ENCODE data around the gene NALCN.

NALCN gene

GRCh38 chr13:101454767-101455166 is 38.5 kb upstream of the NALCN start:
- Histone ChIP-seq H3K4me1 (ENCODE audit: low read depth, poor library complexity, severe bottlenecking) (no peaks in the 10 kb centered on the region), H3K27me3 (ENCODE audit: insufficient read depth, low read depth) (no peaks in the 10 kb centered on the region), H3K27ac (no peak overlapping the region), H3K36me3 (ENCODE audit: insufficient read depth) (no peaks in the 10 kb centered on the region), H4K20me1 (ENCODE audit: insufficient read depth) (no peaks in the 10 kb centered on the region), H3K4me3 (IDR thresholded peaks at IDR 0.05; ENCODE audit: insufficient read depth, low read depth, low read length) (no peak overlapping the region), H3K9ac (no peak overlapping the region), H3K79me2 (ENCODE audit: insufficient read depth, low read depth) (no peaks in the 10 kb centered on the region), H3K4me2 (no peak overlapping the region), H2AFZ (ENCODE audit: low read depth) (no peak overlapping the region)
- TF ChIP-seq CTCF (conservative IDR thresholded peaks at IDR 0.05; ENCODE audit: low read depth, low read length): no peak

GRCh38 chr13:101453784-101454201 is 37.5 kb upstream of the NALCN start:
- H3K4me3 ChIP-seq (IDR thresholded peaks at IDR 0.05; ENCODE audit: insufficient read depth, low read depth, low read length): no peak overlapping the region
- no peaks in the 10 kb centered on the region for H4K20me1 ChIP-seq (ENCODE audit: insufficient read depth)
- no peak for TF ChIP-seq CTCF (conservative IDR thresholded peaks at IDR 0.05; ENCODE audit: low read depth, low read length)
- no peaks in the 10 kb centered on the region for H3K4me1 ChIP-seq (ENCODE audit: low read depth, poor library complexity, severe bottlenecking)
- no peaks in the 10 kb centered on the region for H3K36me3 ChIP-seq (ENCODE audit: insufficient read depth)
- no peaks in the 10 kb centered on the region for H3K27me3 ChIP-seq (ENCODE audit: insufficient read depth, low read depth)
- H2AFZ ChIP-seq (ENCODE audit: low read depth): no peak overlapping the region
- no peak overlapping the region for H3K4me2 ChIP-seq
- no peak overlapping the region for H3K9ac ChIP-seq
- H3K79me2 ChIP-seq (ENCODE audit: insufficient read depth, low read depth): no peaks in the 10 kb centered on the region
- H3K27ac ChIP-seq: no peak overlapping the region

- no peak within 1 kb of the TSS for H3K4me3 ChIP-seq (IDR thresholded peaks at IDR 0.05; ENCODE audit: insufficient read depth, low read depth, low read length)
- no peaks in the 10 kb centered on the region for H3K79me2 ChIP-seq (ENCODE audit: insufficient read depth, low read depth)
- no peaks in the 10 kb centered on the region for H4K20me1 ChIP-seq (ENCODE audit: insufficient read depth)
- no peaks in the 10 kb centered on the region for H3K4me1 ChIP-seq (ENCODE audit: low read depth, poor library complexity, severe bottlenecking)
- no peak for TF ChIP-seq CTCF (conservative IDR thresholded peaks at IDR 0.05; ENCODE audit: low read depth, low read length)
- H3K4me2 ChIP-seq: no peak within 1 kb of the TSS
- H3K27me3 ChIP-seq (ENCODE audit: insufficient read depth, low read depth): no peaks in the 10 kb centered on the region
- peak within 1 kb of the TSS; percentile 6; the same call in 1 of the 2 replicates for H2AFZ ChIP-seq (ENCODE audit: low read depth)
- no peak within 1 kb of the TSS for H3K9ac ChIP-seq
- H3K27ac ChIP-seq: no peak within 1 kb of the TSS
- no peaks in the 10 kb centered on the region for H3K36me3 ChIP-seq (ENCODE audit: insufficient read depth)
Observed at GRCh38 chr13:101452519-101453485, 36.5 kb upstream of the NALCN start, which contains the start of gene ITGBL1. Gene ITGBL1, plus strand, starts transcription at chr13:101452675. Its CDS starts 159 bp downstream, at chr13:101452834.

GRCh38 chr13:101451641-101452040 is 35.3 kb upstream of the NALCN start:
- H3K36me3 ChIP-seq (ENCODE audit: insufficient read depth): no peaks in the 10 kb centered on the region
- H3K4me3 ChIP-seq (IDR thresholded peaks at IDR 0.05; ENCODE audit: insufficient read depth, low read depth, low read length): no peak overlapping the region
- no peaks in the 10 kb centered on the region for H4K20me1 ChIP-seq (ENCODE audit: insufficient read depth)
- no peak for TF ChIP-seq CTCF (conservative IDR thresholded peaks at IDR 0.05; ENCODE audit: low read depth, low read length)
- H3K27me3 ChIP-seq (ENCODE audit: insufficient read depth, low read depth): no peaks in the 10 kb centered on the region
- no peak overlapping the region for H3K9ac ChIP-seq
- no peak overlapping the region for H2AFZ ChIP-seq (ENCODE audit: low read depth)
- no peaks in the 10 kb centered on the region for H3K4me1 ChIP-seq (ENCODE audit: low read depth, poor library complexity, severe bottlenecking)
- no peak overlapping the region for H3K4me2 ChIP-seq
- H3K79me2 ChIP-seq (ENCODE audit: insufficient read depth, low read depth): no peaks in the 10 kb centered on the region
- H3K27ac ChIP-seq: no peak overlapping the region

All from KMS-11 (cell line).